CD8-positive, alpha-beta memory T cell (primary cell): ENCODE results near the gene CCDC88B. TPM values are rescaled to one million over a fixed set of nuclear protein-coding genes. Genes with fewer than 3 reads are reported as not detected.

Experiments
- CTCF ChIA-PET: fragments of 350-600 bp; sonication (Branson Sonifier 250); formaldehyde crosslinking; loops from one replicate; lab custom pipeline; 2021; ENCODE audit warnings: antibody characterized with exemption; lab: Charles Lee
- POLR2A ChIA-PET: fragments of 350-600 bp; sonication (Branson Sonifier 250); formaldehyde crosslinking; loops from one replicate; lab custom pipeline; 2021; ENCODE audit warnings: antibody characterized with exemption; lab: Charles Lee
- DNase-seq, 5 donors: peaks; one replicate each; pipeline versions ENCODE4 v3.0.0 to v3.0.0-alpha.2; 2020 to 2022; ENCODE audit warnings: mixed read lengths in 1 of 5
- H3K27ac ChIP-seq: one replicate; pipeline ENCODE4 v1.7.0; 2013; ENCODE audit warnings: low read depth, mild to moderate bottlenecking, low read length, moderate library complexity
- H3K27me3 ChIP-seq: 2 replicates; pipeline ENCODE4 v1.7.0; 2013; ENCODE audit warnings: low read length, mild to moderate bottlenecking; ENCODE audit not compliant: insufficient read depth, poor library complexity, severe bottlenecking
- H3K36me3 ChIP-seq: 2 replicates; pipeline ENCODE4 v1.7.0; 2013; ENCODE audit warnings: mild to moderate bottlenecking, low read length, moderate library complexity; ENCODE audit not compliant: insufficient read depth
- H3K4me1 ChIP-seq: 2 replicates; pipeline ENCODE4 v1.7.0; 2013; ENCODE audit warnings: mild to moderate bottlenecking, low read length, moderate library complexity; ENCODE audit not compliant: insufficient read depth
- H3K4me3 ChIP-seq: 2 replicates; pipeline ENCODE4 v1.7.0; 2013; ENCODE audit warnings: mild to moderate bottlenecking, low read length
- H3K9me3 ChIP-seq: 2 replicates; pipeline ENCODE4 v1.7.0; 2013; ENCODE audit warnings: mild to moderate bottlenecking, low read length
- H3K27ac Mint-ChIP-seq, 8 donors: one replicate each; pipeline ENCODE4 v1.8.0; 2020 to 2021; ENCODE audit warnings: mixed read lengths in 8 of 8, mild to moderate bottlenecking in 6 of 8, inconsistent platforms in 3 of 8, moderate library complexity in 3 of 8
- H3K27me3 Mint-ChIP-seq, 2 donors: one replicate each; pipeline ENCODE4 v1.8.0; 2020 to 2021; ENCODE audit warnings: mixed read lengths in 2 of 2, mild to moderate bottlenecking in 1 of 2, moderate library complexity in 1 of 2
- H3K36me3 Mint-ChIP-seq, 3 donors: one replicate each; pipeline ENCODE4 v1.8.0; 2020 to 2021; ENCODE audit warnings: mixed read lengths in 3 of 3, inconsistent platforms in 1 of 3, mild to moderate bottlenecking in 1 of 3
- H3K4me1 Mint-ChIP-seq, 3 donors: one replicate each; pipeline ENCODE4 v1.8.0; 2020 to 2021; ENCODE audit warnings: mixed read lengths in 3 of 3, inconsistent platforms in 1 of 3, mild to moderate bottlenecking in 1 of 3
- H3K4me3 Mint-ChIP-seq, 7 donors: one replicate each; pipeline ENCODE4 v1.8.0; 2020 to 2021; ENCODE audit warnings: mixed read lengths in 7 of 7, mild to moderate bottlenecking in 6 of 7, moderate library complexity in 4 of 7, inconsistent platforms in 2 of 7
- H3K9me3 Mint-ChIP-seq, 5 donors: one replicate each; pipeline ENCODE4 v1.8.0; 2020 to 2022; ENCODE audit warnings: mixed read lengths in 5 of 5, mild to moderate bottlenecking in 3 of 5, moderate library complexity in 2 of 5, inconsistent platforms in 1 of 5
- polyA plus RNA-seq: library from polyadenylated mRNA; unstranded; fragments of 300-500 nt; fragmentation: Illumina TruSeq; gene quantifications from one replicate; pipeline ENCODE4 v1.2.3, GENCODE V29; 2021
- total RNA-seq, 2 experiments: library from RNA; stranded (reverse); gene quantifications; one replicate each; pipeline ENCODE4 v1.2.3, GENCODE V29; 2021

The CCDC88B gene
- total and polyA plus RNA-seq, 3 experiments from 2014 or later: 45.6 to 105 (median 101) TPM

GRCh38 chr11:64359712-64360445 is 19.9 kb downstream of the CCDC88B start:
- Histone ChIP-seq H3K36me3 (peaks cover 7% of the 10 kb centered on the region), H3K4me3 (peak overlapping the region; percentile 77), H3K9me3 (no peaks in the 10 kb centered on the region), H3K27ac (peak overlapping the region; percentile 76), H3K4me1 (peaks cover 22% of the 10 kb centered on the region), H3K27me3 (no peaks in the 10 kb centered on the region)
- Mint-ChIP-seq H3K9me3 (no peaks in the 10 kb centered on the region), H3K27me3 (no peaks in the 10 kb centered on the region), H3K4me1 (peaks cover 24 to 42% (median 30%) of the 10 kb centered on the region in 3 donors), H3K36me3 (peaks cover 5 to 53% (median 9%) of the 10 kb centered on the region in 3 donors), H3K27ac (peak overlapping the region; percentile 19 to 96 (median 80)), H3K4me3 (peak overlapping the region; percentile 83 to 94 (median 89))
- POLR2A ChIA-PET: interaction anchor here (0.7 to 3.4 kb wide), 3 partner anchors 17 to 178 kb away, joined by 4 to 15 read pairs (median 5); partner anchors contain the start of genes PRDX5 and TRMT112
- CTCF ChIA-PET: interaction anchor here (0.9 to 2.0 kb wide), 8 partner anchors 11 to 292 kb away, joined by 3 to 8 read pairs (median 6); partner anchors contain the start of genes ESRRA, PRDX5 and TRMT112
- DNase-seq: peak in 1 of 5 donors; percentile 30

GRCh38 chr11:64360448-64360921 is 20.5 kb downstream of the CCDC88B start:
- Mint-ChIP-seq H3K27ac (peak overlapping the region in 5 of 8 donors; percentile 19 to 92 (median 66)), H3K4me1 (peaks cover 24 to 41% (median 30%) of the 10 kb centered on the region in 3 donors), H3K4me3 (peak overlapping the region; percentile 83 to 94 (median 89)), H3K36me3 (peaks cover 5 to 57% (median 9%) of the 10 kb centered on the region in 3 donors), H3K27me3 (no peaks in the 10 kb centered on the region), H3K9me3 (no peaks in the 10 kb centered on the region)
- POLR2A ChIA-PET: interaction anchor here (0.7 to 3.4 kb wide), 2 partner anchors 43 to 178 kb away, joined by 4 to 15 read pairs; partner anchors contain the start of genes PRDX5 and TRMT112
- Histone ChIP-seq H3K27me3 (no peaks in the 10 kb centered on the region), H3K27ac (no peak overlapping the region), H3K36me3 (peaks cover 7% of the 10 kb centered on the region), H3K9me3 (no peaks in the 10 kb centered on the region), H3K4me1 (peaks cover 22% of the 10 kb centered on the region), H3K4me3 (peak overlapping the region; percentile 77)
- CTCF ChIA-PET: interaction anchor here (1.0 to 2.0 kb wide), 7 partner anchors 10 to 291 kb away, joined by 3 to 8 read pairs (median 5); partner anchors contain the start of genes ESRRA, PRDX5 and TRMT112
- peak in 1 of 5 donors; percentile 25 for DNase-seq

GRCh38 chr11:64361659-64362058 is 21.7 kb downstream of the CCDC88B start:
- ChIA-PET CTCF (interaction anchor here (1.5 to 2.0 kb wide), 4 partner anchors 9 to 87 kb away, joined by 3 to 6 read pairs (median 4); partner anchors contain the start of gene ESRRA), POLR2A (no interaction called here)
- Histone ChIP-seq H3K36me3 (peaks cover 7% of the 10 kb centered on the region), H3K9me3 (no peaks in the 10 kb centered on the region), H3K4me1 (peaks cover 22% of the 10 kb centered on the region), H3K27ac (no peak overlapping the region), H3K27me3 (no peaks in the 10 kb centered on the region), H3K4me3 (no peak overlapping the region)
- peak overlapping the region in 1 of 7 donors; percentile 77 for H3K4me3 Mint-ChIP-seq
- H3K4me1 Mint-ChIP-seq: peaks cover 21 to 35% (median 29%) of the 10 kb centered on the region in 3 donors
- no peaks in the 10 kb centered on the region for H3K9me3 Mint-ChIP-seq
- H3K27me3 Mint-ChIP-seq: no peaks in the 10 kb centered on the region
- no peak for DNase-seq
- H3K27ac Mint-ChIP-seq: peak overlapping the region in 2 of 8 donors; percentile 13 to 36
- H3K36me3 Mint-ChIP-seq: peaks cover 5 to 62% (median 11%) of the 10 kb centered on the region in 3 donors

GRCh38 chr11:64362339-64362738 is 22.3 kb downstream of the CCDC88B start:
- peaks cover 20 to 32% (median 29%) of the 10 kb centered on the region in 3 donors for H3K4me1 Mint-ChIP-seq
- Histone ChIP-seq H3K4me1 (peaks cover 21% of the 10 kb centered on the region), H3K27ac (no peak overlapping the region), H3K36me3 (peaks cover 7% of the 10 kb centered on the region), H3K27me3 (no peaks in the 10 kb centered on the region), H3K9me3 (no peaks in the 10 kb centered on the region), H3K4me3 (no peak overlapping the region)
- H3K36me3 Mint-ChIP-seq: peaks cover 5 to 67% (median 14%) of the 10 kb centered on the region in 3 donors
- no peaks in the 10 kb centered on the region for H3K27me3 Mint-ChIP-seq
- H3K4me3 Mint-ChIP-seq: peak overlapping the region in 2 of 7 donors; percentile 27 to 77
- H3K9me3 Mint-ChIP-seq: no peaks in the 10 kb centered on the region
- CTCF ChIA-PET: no interaction called here
- H3K27ac Mint-ChIP-seq: peak overlapping the region in 4 of 8 donors; percentile 7 to 36 (median 24)
- no peak for DNase-seq
- POLR2A ChIA-PET: no interaction called here

- no peak overlapping the region for H3K4me3 ChIP-seq
- H3K9me3 Mint-ChIP-seq: no peaks in the 10 kb centered on the region
- no peak overlapping the region for H3K4me3 Mint-ChIP-seq
- H3K4me1 Mint-ChIP-seq: peaks cover 13 to 21% (median 17%) of the 10 kb centered on the region in 3 donors
- H3K27me3 ChIP-seq: no peaks in the 10 kb centered on the region
- H3K27ac ChIP-seq: no peak overlapping the region
- peak overlapping the region in 1 of 8 donors; percentile 32 for H3K27ac Mint-ChIP-seq
- peaks cover 7% of the 10 kb centered on the region for H3K36me3 ChIP-seq
- DNase-seq: no peak
- H3K36me3 Mint-ChIP-seq: peaks cover 5 to 84% (median 14%) of the 10 kb centered on the region in 3 donors
- H3K9me3 ChIP-seq: no peaks in the 10 kb centered on the region
- peaks cover 5% of the 10 kb centered on the region for H3K4me1 ChIP-seq
- CTCF ChIA-PET: no interaction called here
- peaks cover 0 to 1% of the 10 kb centered on the region in 2 donors for H3K27me3 Mint-ChIP-seq
- POLR2A ChIA-PET: no interaction called here
Observed at GRCh38 chr11:64364435-64364834, 24.4 kb downstream of the CCDC88B start.

GRCh38 chr11:64364911-64365310 is 24.9 kb downstream of the CCDC88B start:
- Mint-ChIP-seq H3K27me3 (peaks cover 0 to 1% of the 10 kb centered on the region in 2 donors), H3K4me1 (peaks cover 9 to 16% (median 12%) of the 10 kb centered on the region in 3 donors), H3K4me3 (no peak overlapping the region), H3K36me3 (peaks cover 5 to 85% (median 15%) of the 10 kb centered on the region in 3 donors), H3K27ac (no peak overlapping the region), H3K9me3 (no peaks in the 10 kb centered on the region)
- Histone ChIP-seq H3K27ac (no peak overlapping the region), H3K4me1 (peaks cover under 1% of the 10 kb centered on the region), H3K9me3 (no peaks in the 10 kb centered on the region), H3K36me3 (peaks cover 7% of the 10 kb centered on the region), H3K27me3 (no peaks in the 10 kb centered on the region), H3K4me3 (no peak overlapping the region)
- no peak for DNase-seq
- ChIA-PET POLR2A (interaction anchor here (0.6 kb wide), 1 partner anchor 64 kb away, joined by 3 read pairs; no protein-coding TSS in a partner anchor), CTCF (no interaction called here)

GRCh38 chr11:64366751-64367150 is 26.7 kb downstream of the CCDC88B start:
- H3K4me3 ChIP-seq: no peak overlapping the region
- H3K36me3 Mint-ChIP-seq: peaks cover 5 to 78% (median 13%) of the 10 kb centered on the region in 3 donors

More at GRCh38 chr11:64366751-64367150, 26.7 kb downstream of the CCDC88B start:
- ChIA-PET CTCF (no interaction called here), POLR2A (no interaction called here)
- no peak for DNase-seq
- H3K9me3 ChIP-seq: no peaks in the 10 kb centered on the region
- no peak overlapping the region for H3K4me3 Mint-ChIP-seq
- no peak overlapping the region for H3K27ac ChIP-seq
- peaks cover 0 to 1% of the 10 kb centered on the region in 2 donors for H3K27me3 Mint-ChIP-seq
- H3K36me3 ChIP-seq: peaks cover 7% of the 10 kb centered on the region
- no peaks in the 10 kb centered on the region for H3K9me3 Mint-ChIP-seq
- peak overlapping the region in 1 of 8 donors; percentile 52 for H3K27ac Mint-ChIP-seq
- H3K4me1 Mint-ChIP-seq: peaks cover 0 to 9% (median 2%) of the 10 kb centered on the region in 3 donors
- H3K27me3 ChIP-seq: no peaks in the 10 kb centered on the region
- no peaks in the 10 kb centered on the region for H3K4me1 ChIP-seq
